Measurements from ENCODE around the gene FTO.

FTO gene

DNA sequence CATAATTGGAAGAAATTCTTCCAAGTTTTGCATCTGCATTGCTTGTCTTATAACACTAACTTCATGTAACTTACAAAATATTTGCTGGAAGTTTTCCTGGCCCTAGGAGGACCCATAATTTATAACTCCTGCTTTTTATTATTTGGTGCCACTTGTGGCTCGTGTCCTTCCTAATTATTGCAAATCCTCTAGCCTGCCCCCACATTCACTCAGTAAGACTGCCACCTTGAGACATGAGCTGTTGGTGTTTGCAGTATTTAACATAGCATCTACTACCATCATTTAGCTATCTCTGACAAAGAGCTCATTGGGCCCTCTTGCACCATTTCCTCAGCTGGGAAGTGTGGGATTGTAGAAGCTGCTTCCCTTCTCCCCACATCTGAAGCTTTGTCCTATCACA, 49.5 kb downstream of the FTO start:
- no peaks in the 10 kb centered on the region for H3K36me3 ChIP-seq (ENCODE audit: control insufficient read depth, insufficient read depth, low read length)
- H3K9ac ChIP-seq (ENCODE audit: low read length) = no peak overlapping the region
- no peak overlapping the region for H3K4me3 ChIP-seq (ENCODE audit: low read depth, low read length)
- H3K27ac ChIP-seq (ENCODE audit: low read depth, low read length) = no peak overlapping the region
- H3K4me1 ChIP-seq (ENCODE audit: control insufficient read depth, insufficient read depth, low read length) = peaks cover 15% of the 10 kb centered on the region
- H3K9me3 ChIP-seq (ENCODE audit: control insufficient read depth, insufficient read depth, low read depth, low read length) = no peaks in the 10 kb centered on the region
- no peaks in the 10 kb centered on the region for H3K27me3 ChIP-seq (ENCODE audit: control insufficient read depth, insufficient read depth, low read length)

DNA sequence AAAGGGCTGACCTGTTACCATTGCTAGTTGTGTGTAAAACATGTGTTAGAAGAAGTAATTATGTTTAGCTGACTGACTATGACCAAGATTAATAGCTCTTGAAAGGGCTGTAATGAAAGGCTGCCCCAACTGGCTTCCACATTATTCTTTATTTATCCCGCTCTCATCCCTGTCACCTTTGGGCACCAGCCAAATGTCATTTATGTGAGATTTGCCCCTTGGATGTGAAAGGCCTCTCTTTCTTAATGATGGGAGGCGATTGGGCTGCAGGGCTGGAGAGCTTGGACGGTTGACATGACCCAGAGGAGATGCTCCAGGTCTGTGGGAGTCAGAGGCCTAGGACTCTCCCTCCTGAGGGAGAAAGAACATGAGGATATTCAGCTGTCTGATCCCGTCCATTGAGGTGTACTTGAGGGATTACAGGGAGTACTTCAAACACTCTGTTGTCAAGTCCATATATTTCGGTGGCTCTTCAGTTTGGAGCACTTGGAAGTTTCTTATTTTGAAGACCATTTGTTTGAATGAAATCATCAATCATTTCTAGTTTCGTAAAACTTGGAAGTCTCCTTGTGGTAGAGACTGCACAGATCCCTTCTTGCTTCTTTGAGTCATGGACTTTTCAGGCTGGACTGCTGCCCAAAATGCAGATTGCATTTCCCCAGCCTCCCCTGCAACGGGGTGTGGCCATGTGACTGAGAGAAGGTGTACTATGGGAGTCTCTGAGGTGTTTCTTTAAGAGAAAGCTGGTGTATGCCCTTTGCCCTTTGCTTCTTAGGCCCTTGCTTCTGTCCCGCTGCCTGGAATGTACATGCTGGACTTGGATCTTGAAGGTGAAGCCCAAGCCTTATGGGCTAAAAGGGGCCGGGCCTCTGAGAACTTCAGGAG, 51.3 kb downstream of the FTO start:
- Histone ChIP-seq H3K4me1 (ENCODE audit: control insufficient read depth, insufficient read depth, low read length) (peaks cover 15% of the 10 kb centered on the region), H3K36me3 (ENCODE audit: control insufficient read depth, insufficient read depth, low read length) (no peaks in the 10 kb centered on the region), H3K9ac (ENCODE audit: low read length) (no peak overlapping the region), H3K27ac (ENCODE audit: low read depth, low read length) (no peak overlapping the region), H3K4me3 (ENCODE audit: low read depth, low read length) (no peak overlapping the region), H3K27me3 (ENCODE audit: control insufficient read depth, insufficient read depth, low read length) (no peaks in the 10 kb centered on the region), H3K9me3 (ENCODE audit: control insufficient read depth, insufficient read depth, low read depth, low read length) (no peaks in the 10 kb centered on the region)

DNA sequence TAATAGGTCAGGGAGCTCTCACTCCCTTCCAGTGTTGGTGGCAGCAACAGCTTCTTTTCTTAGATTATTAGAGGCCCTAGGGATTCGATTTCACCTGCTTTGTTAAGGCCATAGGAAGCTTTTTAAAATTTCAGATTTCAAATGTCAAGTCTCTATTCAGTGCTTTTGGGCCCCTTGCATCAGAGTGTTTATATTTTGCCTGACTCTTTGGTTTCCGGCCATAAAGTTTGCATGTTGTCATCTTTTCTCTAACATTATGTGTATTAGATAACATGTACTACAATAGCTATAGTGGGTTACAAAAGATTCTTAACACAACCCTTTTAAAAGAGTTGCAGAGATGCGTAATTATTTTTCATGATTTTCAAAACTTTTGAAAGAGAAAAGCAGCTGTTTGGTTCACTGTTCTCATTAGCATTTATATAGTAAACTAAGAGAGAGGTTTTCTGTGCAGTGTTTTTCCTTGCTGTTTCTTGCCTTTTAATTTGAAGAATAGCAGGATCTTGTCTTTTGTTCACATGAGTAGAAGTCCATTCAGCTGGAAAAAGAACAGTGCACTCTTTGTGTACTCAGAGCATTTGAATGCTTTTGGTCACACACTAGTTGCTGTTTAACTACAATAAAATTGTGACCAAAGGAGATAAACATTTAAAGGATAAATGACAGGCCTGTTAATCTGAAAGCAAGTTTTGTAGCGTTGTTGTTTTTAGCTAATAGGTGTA, 52.5 kb downstream of the FTO start:
- Histone ChIP-seq H3K4me1 (ENCODE audit: control insufficient read depth, insufficient read depth, low read length) (peaks cover 15% of the 10 kb centered on the region), H3K27ac (ENCODE audit: low read depth, low read length) (no peak overlapping the region; the same call in 1 of the 2 replicates), H3K9me3 (ENCODE audit: control insufficient read depth, insufficient read depth, low read depth, low read length) (no peaks in the 10 kb centered on the region), H3K4me3 (ENCODE audit: low read depth, low read length) (no peak overlapping the region), H3K9ac (ENCODE audit: low read length) (no peak overlapping the region), H3K27me3 (ENCODE audit: control insufficient read depth, insufficient read depth, low read length) (no peaks in the 10 kb centered on the region), H3K36me3 (ENCODE audit: control insufficient read depth, insufficient read depth, low read length) (no peaks in the 10 kb centered on the region)

DNA sequence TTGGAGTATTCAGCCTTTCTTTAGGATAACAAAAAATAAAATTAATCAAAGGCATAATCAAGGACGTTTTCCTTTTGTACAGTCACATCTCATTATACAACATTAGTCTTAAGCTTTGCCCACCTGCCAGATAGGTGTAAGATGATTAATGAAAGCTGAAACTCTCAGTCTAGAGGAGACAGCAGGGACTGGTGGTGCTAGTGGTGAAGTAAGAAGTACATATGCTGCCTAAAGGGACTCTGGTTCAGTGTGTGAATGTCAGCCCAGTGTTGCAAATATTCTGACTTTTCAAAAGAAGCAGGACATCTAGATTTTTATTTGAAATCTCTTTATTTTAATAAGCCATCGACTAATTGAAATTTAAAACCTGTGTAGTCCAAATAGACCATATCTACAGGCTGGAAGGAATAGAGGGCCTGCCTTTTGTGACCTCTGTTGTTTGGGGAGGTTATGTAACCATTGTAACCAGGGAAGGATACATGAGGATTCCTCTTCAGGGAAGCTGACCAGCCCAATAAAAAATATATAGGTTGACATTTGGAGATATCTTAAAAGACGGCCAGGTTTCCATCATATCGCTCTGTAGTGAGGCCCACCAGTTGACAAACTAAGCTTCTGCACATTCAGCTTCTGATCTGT, 54.1 kb downstream of the FTO start:
- Histone ChIP-seq H3K4me1 (ENCODE audit: control insufficient read depth, insufficient read depth, low read length) (peaks cover 15% of the 10 kb centered on the region), H3K4me3 (ENCODE audit: low read depth, low read length) (no peak overlapping the region), H3K36me3 (ENCODE audit: control insufficient read depth, insufficient read depth, low read length) (no peaks in the 10 kb centered on the region), H3K27ac (ENCODE audit: low read depth, low read length) (no peak overlapping the region), H3K27me3 (ENCODE audit: control insufficient read depth, insufficient read depth, low read length) (no peaks in the 10 kb centered on the region), H3K9me3 (ENCODE audit: control insufficient read depth, insufficient read depth, low read depth, low read length) (no peaks in the 10 kb centered on the region), H3K9ac (ENCODE audit: low read length) (no peak overlapping the region)

DNA sequence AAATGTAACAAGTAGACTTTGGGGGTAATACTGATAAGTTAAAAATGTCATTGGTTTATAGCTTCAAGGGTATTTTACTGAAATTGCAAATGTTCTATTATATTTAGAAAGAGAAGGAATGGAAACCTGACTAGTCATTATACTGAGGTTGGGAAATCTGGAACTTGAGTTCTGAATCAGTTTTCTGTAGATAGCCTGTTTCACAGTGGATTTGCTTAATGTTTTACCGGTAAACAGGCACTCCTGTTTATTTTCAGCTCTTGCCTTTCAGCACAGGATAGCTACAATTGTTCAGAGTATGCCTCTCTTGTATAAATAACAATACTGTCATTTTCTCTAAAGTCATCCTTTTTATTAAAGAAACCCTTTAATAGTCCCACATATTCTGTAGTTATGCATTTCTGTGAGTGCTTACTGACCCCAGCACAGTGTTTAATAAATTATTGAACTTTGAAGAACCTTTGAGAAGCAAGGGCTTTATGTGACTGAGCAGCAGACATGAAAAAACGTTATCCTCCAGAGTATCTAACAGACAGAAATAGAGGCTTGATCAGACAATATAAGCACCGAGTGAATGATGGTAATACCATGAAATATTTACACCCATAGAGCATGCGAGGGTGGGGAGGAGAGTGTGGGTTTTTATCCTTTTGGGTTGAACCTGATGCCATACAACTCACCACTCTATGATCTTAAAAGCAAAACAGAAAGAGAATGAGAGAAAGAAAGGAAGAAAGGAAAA, 58.2 kb downstream of the FTO start:
- H3K27ac ChIP-seq (ENCODE audit: low read depth, low read length) = no peak overlapping the region
- H3K4me1 ChIP-seq (ENCODE audit: control insufficient read depth, insufficient read depth, low read length) = no peaks in the 10 kb centered on the region
- H3K27me3 ChIP-seq (ENCODE audit: control insufficient read depth, insufficient read depth, low read length) = no peaks in the 10 kb centered on the region
- no peaks in the 10 kb centered on the region for H3K36me3 ChIP-seq (ENCODE audit: control insufficient read depth, insufficient read depth, low read length)
- H3K9me3 ChIP-seq (ENCODE audit: control insufficient read depth, insufficient read depth, low read depth, low read length) = no peaks in the 10 kb centered on the region
- H3K9ac ChIP-seq (ENCODE audit: low read length) = no peak overlapping the region
- no peak overlapping the region for H3K4me3 ChIP-seq (ENCODE audit: low read depth, low read length)

DNA sequence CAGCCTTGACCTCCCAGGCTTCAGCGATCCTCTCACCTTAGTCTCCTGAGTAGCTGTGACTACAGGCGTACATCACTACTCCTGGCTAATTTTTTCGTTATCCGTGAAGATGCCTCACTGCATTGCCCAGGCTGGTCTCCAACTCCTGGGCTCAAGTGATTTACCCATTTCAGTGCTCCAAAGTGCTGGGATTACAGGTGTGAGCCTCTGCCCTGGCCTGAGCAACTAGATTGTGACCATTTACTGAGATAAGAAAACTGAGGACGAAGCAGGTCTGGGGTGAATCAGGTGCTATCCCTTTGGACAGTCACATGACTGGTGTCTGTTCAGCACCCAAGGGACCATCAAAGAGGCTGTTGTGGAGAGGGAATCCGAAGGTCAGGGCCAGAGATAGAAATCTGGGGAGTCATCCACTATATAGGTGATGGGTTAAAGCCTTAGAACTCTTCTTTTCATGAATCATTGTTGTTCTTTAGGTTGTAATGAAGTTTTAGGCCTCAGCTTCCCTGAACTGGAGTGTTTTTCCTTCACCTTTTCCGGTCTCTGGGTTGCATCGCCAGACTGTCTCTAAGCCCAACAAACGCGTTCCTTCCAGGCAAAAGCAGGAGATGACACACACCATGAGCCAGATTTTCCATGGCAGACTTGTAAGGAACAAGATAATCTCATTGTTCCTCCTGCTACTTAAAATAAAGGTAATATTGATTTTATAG, 62.5 kb downstream of the FTO start:
- Histone ChIP-seq H3K9ac (ENCODE audit: low read length) (no peak overlapping the region), H3K4me3 (ENCODE audit: low read depth, low read length) (no peak overlapping the region), H3K4me1 (ENCODE audit: control insufficient read depth, insufficient read depth, low read length) (peaks cover 7% of the 10 kb centered on the region; the same call in 1 of the 2 replicates), H3K27ac (ENCODE audit: low read depth, low read length) (no peak overlapping the region), H3K36me3 (ENCODE audit: control insufficient read depth, insufficient read depth, low read length) (no peaks in the 10 kb centered on the region), H3K9me3 (ENCODE audit: control insufficient read depth, insufficient read depth, low read depth, low read length) (no peaks in the 10 kb centered on the region), H3K27me3 (ENCODE audit: control insufficient read depth, insufficient read depth, low read length) (no peaks in the 10 kb centered on the region)

DNA sequence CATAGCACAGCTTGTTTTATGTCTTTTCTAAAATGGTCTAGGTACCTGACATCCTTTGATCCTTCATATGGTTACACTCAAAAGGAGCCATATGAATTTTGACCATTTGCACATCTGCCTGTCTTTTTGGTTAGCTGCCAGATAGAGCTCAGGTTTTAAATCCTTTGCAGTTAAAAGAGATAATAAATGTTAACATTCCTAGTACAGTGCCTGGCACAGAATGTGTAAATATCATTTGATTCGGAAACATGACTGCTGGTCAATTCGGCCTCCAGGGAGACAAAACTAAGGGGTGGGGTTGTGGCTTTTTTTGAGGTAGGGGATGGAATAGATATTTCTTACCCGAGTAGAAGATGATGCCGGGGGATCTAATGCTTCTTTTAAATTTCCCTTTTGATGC, 64.2 kb downstream of the FTO start:
- no peak overlapping the region for H3K27ac ChIP-seq (ENCODE audit: low read depth, low read length)
- no peaks in the 10 kb centered on the region for H3K9me3 ChIP-seq (ENCODE audit: control insufficient read depth, insufficient read depth, low read depth, low read length)
- H3K9ac ChIP-seq (ENCODE audit: low read length) = no peak overlapping the region
- no peaks in the 10 kb centered on the region for H3K36me3 ChIP-seq (ENCODE audit: control insufficient read depth, insufficient read depth, low read length)
- no peaks in the 10 kb centered on the region for H3K27me3 ChIP-seq (ENCODE audit: control insufficient read depth, insufficient read depth, low read length)
- H3K4me1 ChIP-seq (ENCODE audit: control insufficient read depth, insufficient read depth, low read length) = peaks cover 14% of the 10 kb centered on the region
- no peak overlapping the region for H3K4me3 ChIP-seq (ENCODE audit: low read depth, low read length)

DNA sequence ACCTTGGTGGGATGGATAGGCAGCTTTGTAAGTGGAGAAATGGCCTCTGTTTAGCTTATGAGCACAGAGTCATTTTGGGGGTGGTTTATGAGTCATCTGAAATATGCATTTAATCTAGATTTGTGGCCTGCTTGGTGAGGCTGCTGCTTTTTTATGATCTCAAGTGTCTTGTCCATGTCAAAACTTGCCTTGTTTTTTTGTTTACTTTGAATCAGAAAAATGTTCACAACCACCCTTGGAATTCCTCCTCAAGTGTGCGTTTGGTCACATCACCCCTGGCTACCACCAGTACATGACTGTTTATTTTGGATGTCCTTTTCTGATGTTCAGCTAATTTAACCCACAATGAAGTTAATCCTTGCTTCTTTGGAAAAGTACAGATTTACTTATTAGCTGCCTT, 64.6 kb downstream of the FTO start:
- peaks cover 14% of the 10 kb centered on the region for H3K4me1 ChIP-seq (ENCODE audit: control insufficient read depth, insufficient read depth, low read length)
- H3K9me3 ChIP-seq (ENCODE audit: control insufficient read depth, insufficient read depth, low read depth, low read length) = no peaks in the 10 kb centered on the region
- H3K9ac ChIP-seq (ENCODE audit: low read length) = no peak overlapping the region
- no peaks in the 10 kb centered on the region for H3K27me3 ChIP-seq (ENCODE audit: control insufficient read depth, insufficient read depth, low read length)
- no peak overlapping the region for H3K4me3 ChIP-seq (ENCODE audit: low read depth, low read length)
- no peak overlapping the region for H3K27ac ChIP-seq (ENCODE audit: low read depth, low read length)
- no peaks in the 10 kb centered on the region for H3K36me3 ChIP-seq (ENCODE audit: control insufficient read depth, insufficient read depth, low read length)

DNA sequence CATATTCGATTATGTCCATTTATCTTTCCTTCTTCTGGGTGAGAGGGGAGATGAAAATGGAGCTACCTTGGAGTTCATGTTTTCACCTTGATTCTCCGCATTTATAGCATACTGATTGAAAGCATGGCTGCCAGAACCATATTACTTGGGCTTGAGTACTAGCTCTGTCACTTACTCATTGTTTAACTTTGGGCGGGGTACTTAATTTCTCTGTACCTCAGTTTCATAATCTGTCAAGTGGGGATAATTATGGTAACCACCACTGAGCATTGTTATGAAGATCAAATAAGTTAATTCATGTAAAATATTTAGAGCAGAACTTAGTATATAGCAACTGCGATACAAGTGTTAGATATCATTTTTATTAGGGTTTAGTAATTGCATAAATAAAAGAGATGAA, 65.2 kb downstream of the FTO start:
- no peaks in the 10 kb centered on the region for H3K27me3 ChIP-seq (ENCODE audit: control insufficient read depth, insufficient read depth, low read length)
- H3K36me3 ChIP-seq (ENCODE audit: control insufficient read depth, insufficient read depth, low read length) = no peaks in the 10 kb centered on the region
- no peaks in the 10 kb centered on the region for H3K9me3 ChIP-seq (ENCODE audit: control insufficient read depth, insufficient read depth, low read depth, low read length)
- H3K4me1 ChIP-seq (ENCODE audit: control insufficient read depth, insufficient read depth, low read length) = peaks cover 14% of the 10 kb centered on the region
- no peak overlapping the region for H3K9ac ChIP-seq (ENCODE audit: low read length)
- no peak overlapping the region for H3K27ac ChIP-seq (ENCODE audit: low read depth, low read length)
- H3K4me3 ChIP-seq (ENCODE audit: low read depth, low read length) = no peak overlapping the region

DNA sequence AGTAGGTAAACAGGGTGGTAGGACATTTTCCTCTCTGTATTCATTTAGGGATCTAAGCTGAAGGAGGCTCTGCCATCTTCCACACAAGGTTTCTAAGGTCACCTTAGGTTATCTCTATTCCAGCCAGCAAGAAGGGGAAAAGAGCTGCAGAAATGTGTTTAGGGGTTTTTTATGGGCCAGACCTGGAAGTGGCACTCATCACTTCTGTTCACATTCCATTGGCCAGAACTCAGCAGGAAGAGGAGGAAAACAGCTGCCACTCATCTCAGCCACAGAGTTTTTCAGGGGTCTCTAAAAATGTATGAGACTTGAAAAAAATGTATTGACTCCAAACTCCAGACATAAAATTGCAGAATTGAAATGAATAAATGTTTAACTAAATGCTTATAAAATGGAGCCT, 65.8 kb downstream of the FTO start:
- Histone ChIP-seq H3K36me3 (ENCODE audit: control insufficient read depth, insufficient read depth, low read length) (no peaks in the 10 kb centered on the region), H3K27ac (ENCODE audit: low read depth, low read length) (no peak overlapping the region), H3K4me3 (ENCODE audit: low read depth, low read length) (no peak overlapping the region), H3K27me3 (ENCODE audit: control insufficient read depth, insufficient read depth, low read length) (no peaks in the 10 kb centered on the region), H3K9ac (ENCODE audit: low read length) (no peak overlapping the region), H3K9me3 (ENCODE audit: control insufficient read depth, insufficient read depth, low read depth, low read length) (no peaks in the 10 kb centered on the region), H3K4me1 (ENCODE audit: control insufficient read depth, insufficient read depth, low read length) (peaks cover 14% of the 10 kb centered on the region)

Data from HUES6 (cell line).